Activated naive CD4-positive, alpha-beta T cell treated with anti-CD3 and anti-CD28 coated beads for 36 hours (primary cell): ENCODE results near the gene FRMD4A. TPM values are rescaled to one million over a fixed set of nuclear protein-coding genes. Genes with fewer than 3 reads are reported as not detected.

Experiments
- CTCF ChIA-PET: fragments of 350-600 bp; sonication (Branson Sonifier 250); formaldehyde crosslinking; loops from one replicate; lab custom pipeline; 2021; ENCODE audit warnings: antibody characterized with exemption; lab: Charles Lee
- DNase-seq: peaks from one replicate; pipeline ENCODE4 v3.0.0-alpha.2; 2020
- H3K27ac Mint-ChIP-seq: one replicate; pipeline ENCODE4 v1.8.0; 2021; ENCODE audit warnings: mild to moderate bottlenecking, mixed read lengths
- H3K27me3 Mint-ChIP-seq: one replicate; pipeline ENCODE4 v1.8.0; 2021; ENCODE audit warnings: low read depth, mixed read lengths
- H3K36me3 Mint-ChIP-seq: one replicate; pipeline ENCODE4 v1.8.0; 2021; ENCODE audit warnings: low read depth, mixed read lengths
- H3K4me1 Mint-ChIP-seq: one replicate; pipeline ENCODE4 v1.8.0; 2021; ENCODE audit warnings: low read depth, mixed read lengths
- H3K4me3 Mint-ChIP-seq: one replicate; pipeline ENCODE4 v1.8.0; 2021; ENCODE audit warnings: mild to moderate bottlenecking, moderate library complexity, mixed read lengths
- H3K9me3 Mint-ChIP-seq: one replicate; pipeline ENCODE4 v1.8.0; 2021; ENCODE audit warnings: mixed read lengths
- intact Hi-C: fragments of 100-400 bp; cut with micrococcal nuclease; formaldehyde crosslinking; loops from one replicate; pipeline ENCODE4 v1.15.1; 2023
- total RNA-seq, 2 experiments: library from RNA; stranded (reverse); gene quantifications; one replicate each; pipeline ENCODE4 v1.2.3, GENCODE V29; 2021

FRMD4A gene
- total RNA-seq, 2 experiments from 2014 or later = 0.69 to 1.1 TPM

- intact Hi-C loops = no loop called here
- no peak overlapping the region for H3K4me3 Mint-ChIP-seq
- no peak overlapping the region for H3K27ac Mint-ChIP-seq
- H3K36me3 Mint-ChIP-seq = no peaks in the 10 kb centered on the region
- DNase-seq = no peak
- H3K27me3 Mint-ChIP-seq = peaks cover 8% of the 10 kb centered on the region
- CTCF ChIA-PET = no interaction called here
- H3K9me3 Mint-ChIP-seq = no peaks in the 10 kb centered on the region
- peaks cover 23% of the 10 kb centered on the region for H3K4me1 Mint-ChIP-seq
Measured at GRCh38 chr10:13848520-13849445, 481.9 kb downstream of the FRMD4A start.

- Mint-ChIP-seq H3K36me3 (no peaks in the 10 kb centered on the region), H3K27me3 (peaks cover 8% of the 10 kb centered on the region), H3K4me3 (no peak overlapping the region), H3K4me1 (peaks cover 17% of the 10 kb centered on the region), H3K27ac (no peak overlapping the region), H3K9me3 (no peaks in the 10 kb centered on the region)
- intact Hi-C loops = no loop called here
- DNase-seq = no peak
- CTCF ChIA-PET = interaction anchor here (0.6 kb wide), 1 partner anchor 350 kb away, joined by 3 read pairs; no protein-coding TSS in a partner anchor
Measured at GRCh38 chr10:13847201-13847631, 483.5 kb downstream of the FRMD4A start.

- H3K4me3 Mint-ChIP-seq = no peak overlapping the region
- H3K4me1 Mint-ChIP-seq = peaks cover 17% of the 10 kb centered on the region
- peaks cover 4% of the 10 kb centered on the region for H3K9me3 Mint-ChIP-seq
- intact Hi-C loops = no loop called here
- CTCF ChIA-PET = no interaction called here
- DNase-seq = no peak
- peaks cover 8% of the 10 kb centered on the region for H3K27me3 Mint-ChIP-seq
- no peak overlapping the region for H3K27ac Mint-ChIP-seq
- H3K36me3 Mint-ChIP-seq = no peaks in the 10 kb centered on the region
Measured at GRCh38 chr10:13845897-13846296, 484.8 kb downstream of the FRMD4A start.

- DNase-seq = no peak
- no peak overlapping the region for H3K27ac Mint-ChIP-seq
- intact Hi-C loops = no loop called here
- peaks cover 8% of the 10 kb centered on the region for H3K27me3 Mint-ChIP-seq
- no peak overlapping the region for H3K4me3 Mint-ChIP-seq
- no peaks in the 10 kb centered on the region for H3K36me3 Mint-ChIP-seq
- peaks cover 17% of the 10 kb centered on the region for H3K4me1 Mint-ChIP-seq
- H3K9me3 Mint-ChIP-seq = peaks cover 5% of the 10 kb centered on the region
- CTCF ChIA-PET = no interaction called here
Measured at GRCh38 chr10:13844651-13845050, 486.1 kb downstream of the FRMD4A start.

- DNase-seq = no peak
- Mint-ChIP-seq H3K27me3 (peaks cover 7% of the 10 kb centered on the region), H3K27ac (no peak overlapping the region), H3K9me3 (peaks cover 5% of the 10 kb centered on the region), H3K36me3 (no peaks in the 10 kb centered on the region), H3K4me3 (no peak overlapping the region), H3K4me1 (peaks cover 7% of the 10 kb centered on the region)
- intact Hi-C loops = no loop called here
- CTCF ChIA-PET = interaction anchor here (0.6 kb wide), 1 partner anchor 472 kb away, joined by 3 read pairs; no protein-coding TSS in a partner anchor
Measured at GRCh38 chr10:13842117-13842516, 488.6 kb downstream of the FRMD4A start.

GRCh38 chr10:13840036-13840435 is 490.7 kb downstream of the FRMD4A start:
- H3K27ac Mint-ChIP-seq = no peak overlapping the region
- no peaks in the 10 kb centered on the region for H3K4me1 Mint-ChIP-seq
- no peaks in the 10 kb centered on the region for H3K36me3 Mint-ChIP-seq
- CTCF ChIA-PET = no interaction called here
- H3K9me3 Mint-ChIP-seq = peaks cover 5% of the 10 kb centered on the region
- no peaks in the 10 kb centered on the region for H3K27me3 Mint-ChIP-seq
- no peak for DNase-seq
- intact Hi-C loops = no loop called here
- no peak overlapping the region for H3K4me3 Mint-ChIP-seq

- H3K36me3 Mint-ChIP-seq = no peaks in the 10 kb centered on the region
- H3K9me3 Mint-ChIP-seq = peaks cover 5% of the 10 kb centered on the region
- intact Hi-C loops = no loop called here
- no peaks in the 10 kb centered on the region for H3K27me3 Mint-ChIP-seq
- CTCF ChIA-PET = no interaction called here
- no peaks in the 10 kb centered on the region for H3K4me1 Mint-ChIP-seq
- H3K27ac Mint-ChIP-seq = no peak overlapping the region
- DNase-seq = no peak
- H3K4me3 Mint-ChIP-seq = no peak overlapping the region
Measured at GRCh38 chr10:13839430-13839990, 491.2 kb downstream of the FRMD4A start.

GRCh38 chr10:13839030-13839429 is 491.7 kb downstream of the FRMD4A start:
- no peak for DNase-seq
- H3K27me3 Mint-ChIP-seq = no peaks in the 10 kb centered on the region
- H3K9me3 Mint-ChIP-seq = peaks cover 5% of the 10 kb centered on the region
- H3K36me3 Mint-ChIP-seq = no peaks in the 10 kb centered on the region
- CTCF ChIA-PET = no interaction called here
- H3K4me3 Mint-ChIP-seq = no peak overlapping the region
- H3K27ac Mint-ChIP-seq = no peak overlapping the region
- no peaks in the 10 kb centered on the region for H3K4me1 Mint-ChIP-seq
- intact Hi-C loops = no loop called here

GRCh38 chr10:13837966-13838365 is 492.8 kb downstream of the FRMD4A start:
- Mint-ChIP-seq H3K36me3 (no peaks in the 10 kb centered on the region), H3K4me1 (no peaks in the 10 kb centered on the region), H3K9me3 (peaks cover 5% of the 10 kb centered on the region), H3K27me3 (no peaks in the 10 kb centered on the region), H3K4me3 (no peak overlapping the region), H3K27ac (no peak overlapping the region)
- no peak for DNase-seq
- intact Hi-C loops = no loop called here
- CTCF ChIA-PET = no interaction called here

GRCh38 chr10:13834581-13835286 is 496.0 kb downstream of the FRMD4A start:
- H3K9me3 Mint-ChIP-seq = no peaks in the 10 kb centered on the region
- H3K36me3 Mint-ChIP-seq = no peaks in the 10 kb centered on the region
- DNase-seq = no peak
- peaks cover 8% of the 10 kb centered on the region for H3K4me1 Mint-ChIP-seq
- no peak overlapping the region for H3K27ac Mint-ChIP-seq
- no peak overlapping the region for H3K4me3 Mint-ChIP-seq
- H3K27me3 Mint-ChIP-seq = no peaks in the 10 kb centered on the region
- intact Hi-C loops = no loop called here
- CTCF ChIA-PET = no interaction called here

GRCh38 chr10:13831711-13832141 is 499.0 kb downstream of the FRMD4A start:
- H3K9me3 Mint-ChIP-seq = no peaks in the 10 kb centered on the region
- H3K36me3 Mint-ChIP-seq = no peaks in the 10 kb centered on the region
- no peak overlapping the region for H3K27ac Mint-ChIP-seq
- intact Hi-C loops = no loop called here
- H3K27me3 Mint-ChIP-seq = no peaks in the 10 kb centered on the region
- DNase-seq = no peak
- CTCF ChIA-PET = no interaction called here
- no peak overlapping the region for H3K4me3 Mint-ChIP-seq
- peaks cover 8% of the 10 kb centered on the region for H3K4me1 Mint-ChIP-seq

GRCh38 chr10:13830385-13830784 is 500.3 kb downstream of the FRMD4A start:
- no peaks in the 10 kb centered on the region for H3K27me3 Mint-ChIP-seq
- peaks cover 8% of the 10 kb centered on the region for H3K4me1 Mint-ChIP-seq
- H3K9me3 Mint-ChIP-seq = no peaks in the 10 kb centered on the region
- no peak overlapping the region for H3K27ac Mint-ChIP-seq
- CTCF ChIA-PET = no interaction called here
- no peak overlapping the region for H3K4me3 Mint-ChIP-seq
- DNase-seq = no peak
- no peaks in the 10 kb centered on the region for H3K36me3 Mint-ChIP-seq
- intact Hi-C loops = no loop called here
